NOMO-1 treated with DMSO at 0.1 percent for 48 hours (cell line): ENCODE measurements around the gene SFPQ.
"Not testable (repeated sequence)": the region's sequence is repeated elsewhere in the genome, so short reads cannot be mapped to it uniquely, and the experiment has no call there.

Experiments used
- DNase-seq: peaks from one replicate; lab custom pipeline; 2025; ENCODE audit not compliant: unreplicated experiment; lab: John Stamatoyannopoulos, UW

The SFPQ gene

GRCh38 chr1:35188578-35189392 lies 4.2 kb downstream of the SFPQ start:
- DNase-seq = no peak

- DNase-seq = no peak
Measured at GRCh38 chr1:35187816-35188342, 5.1 kb downstream of the SFPQ start.

- DNase-seq = no peak
Measured at GRCh38 chr1:35186239-35186638, 6.7 kb downstream of the SFPQ start.

- no peak for DNase-seq
Measured at GRCh38 chr1:35185200-35185599, 7.7 kb downstream of the SFPQ start.

- DNase-seq = no peak
Measured at GRCh38 chr1:35184495-35185199, 8.3 kb downstream of the SFPQ start.

- no peak for DNase-seq
Measured at GRCh38 chr1:35181790-35182455, 11.0 kb downstream of the SFPQ start.

GRCh38 chr1:35180776-35181374 lies 12.1 kb downstream of the SFPQ start:
- no peak for DNase-seq

- DNase-seq = no peak
Measured at GRCh38 chr1:35179908-35180307, 13.0 kb downstream of the SFPQ start.

- DNase-seq = no peak
Measured at GRCh38 chr1:35178874-35179380, 14.0 kb downstream of the SFPQ start.

GRCh38 chr1:35178295-35178695 lies 14.7 kb downstream of the SFPQ start:
- no peak for DNase-seq

- no peak for DNase-seq
Measured at GRCh38 chr1:35177237-35177786, 15.6 kb downstream of the SFPQ start.

GRCh38 chr1:35175602-35176001 lies 17.3 kb downstream of the SFPQ start:
- no peak for DNase-seq

GRCh38 chr1:35175098-35175576 lies 17.8 kb downstream of the SFPQ start:
- DNase-seq = no peak

GRCh38 chr1:35173909-35174540 lies 18.9 kb downstream of the SFPQ start:
- DNase-seq = no peak

- no peak for DNase-seq
Measured at GRCh38 chr1:35173491-35173890, 19.5 kb downstream of the SFPQ start.

GRCh38 chr1:35172022-35172421 lies 20.9 kb downstream of the SFPQ start:
- DNase-seq = no peak

GRCh38 chr1:35171579-35171978 lies 21.4 kb downstream of the SFPQ start:
- DNase-seq = no peak

- DNase-seq = no peak
Measured at GRCh38 chr1:35164893-35165292, 28.1 kb downstream of the SFPQ start.

- no peak for DNase-seq
Measured at GRCh38 chr1:35151220-35151619, 41.7 kb downstream of the SFPQ start.

GRCh38 chr1:35145892-35146549 lies 46.9 kb downstream of the SFPQ start:
- DNase-seq = not testable (repeated sequence)
